H9 (cell line): ENCODE results near the gene KCTD18. TPM values are rescaled to one million over a fixed set of nuclear protein-coding genes. Genes with fewer than 3 reads are reported as not detected.

Experiments
- DNase-seq: peaks from one replicate; pipeline ENCODE4 v3.0.0-alpha.2; 2017
- H2AFZ ChIP-seq: one replicate; pipeline ENCODE4 v1.6.1; 2013; ENCODE audit warnings: mild to moderate bottlenecking, low read length, control low read depth, moderate library complexity
- H2AK5ac ChIP-seq: 2 replicates; pipeline ENCODE4 v1.6.1; 2013; ENCODE audit warnings: low read length, control low read depth, mixed read lengths; ENCODE audit not compliant: insufficient read length
- H2BK120ac ChIP-seq: one replicate; pipeline ENCODE4 v1.6.1; 2013; ENCODE audit warnings: low read depth, mild to moderate bottlenecking, low read length, control low read depth, inconsistent platforms; ENCODE audit not compliant: poor library complexity, severe bottlenecking
- H2BK12ac ChIP-seq: 2 replicates; pipeline ENCODE4 v1.6.1; 2013; ENCODE audit warnings: low read length, control low read depth, mixed read lengths, low read depth; ENCODE audit not compliant: insufficient read length
- H2BK15ac ChIP-seq: 2 replicates; pipeline ENCODE4 v1.6.1; 2013; ENCODE audit warnings: low read depth, low read length, control low read depth
- H2BK20ac ChIP-seq: one replicate; pipeline ENCODE4 v1.6.1; 2013; ENCODE audit warnings: low read depth, mild to moderate bottlenecking, low read length, control low read depth, inconsistent platforms; ENCODE audit not compliant: poor library complexity, severe bottlenecking
- H2BK5ac ChIP-seq: 2 replicates; pipeline ENCODE4 v1.6.1; 2013; ENCODE audit warnings: low read length, control low read depth, mixed read lengths; ENCODE audit not compliant: insufficient read length
- H3K14ac ChIP-seq: 2 replicates; pipeline ENCODE4 v1.6.1; 2013; ENCODE audit warnings: low read length, control low read depth; ENCODE audit not compliant: insufficient read depth
- H3K18ac ChIP-seq: 2 replicates; pipeline ENCODE4 v1.6.1; 2013; ENCODE audit warnings: low read depth, mild to moderate bottlenecking, mixed read lengths, low read length, control low read depth; ENCODE audit not compliant: insufficient read length
- H3K23ac ChIP-seq: 2 replicates; pipeline ENCODE4 v1.6.1; 2013; ENCODE audit warnings: low read length, control low read depth, mixed read lengths, low read depth; ENCODE audit not compliant: insufficient read length
- H3K23me2 ChIP-seq: 2 replicates; pipeline ENCODE4 v1.6.1; 2013; ENCODE audit warnings: low read depth, mild to moderate bottlenecking, mixed read lengths, low read length, control low read depth; ENCODE audit not compliant: insufficient read length, poor library complexity, severe bottlenecking
- H3K27ac ChIP-seq: 2 replicates; pipeline ENCODE4 v1.5.1; 2013; ENCODE audit warnings: low read length, control low read depth, mixed read lengths, low read depth; ENCODE audit not compliant: insufficient read length
- H3K27me3 ChIP-seq: 2 replicates; pipeline ENCODE4 v1.6.1; 2013; ENCODE audit warnings: low read length, control low read depth, inconsistent platforms; ENCODE audit not compliant: insufficient read depth
- H3K4ac ChIP-seq: 2 replicates; pipeline ENCODE4 v1.6.1; 2013; ENCODE audit warnings: low read depth, mild to moderate bottlenecking, control low read depth, inconsistent platforms, low read length, moderate library complexity
- H3K4me1 ChIP-seq: 2 replicates; pipeline ENCODE4 v1.6.1; 2013; ENCODE audit warnings: low read length, control low read depth, inconsistent platforms; ENCODE audit not compliant: insufficient read depth
- H3K4me2 ChIP-seq: 2 replicates; pipeline ENCODE4 v1.6.1; 2013; ENCODE audit warnings: low read length, control low read depth, mixed read lengths; ENCODE audit not compliant: insufficient read length, insufficient read depth
- H3K56ac ChIP-seq: 2 replicates; pipeline ENCODE4 v1.6.1; 2013; ENCODE audit warnings: low read depth, mild to moderate bottlenecking, mixed read lengths, low read length, control low read depth; ENCODE audit not compliant: insufficient read length
- H3K79me1 ChIP-seq: 2 replicates; pipeline ENCODE4 v1.6.1; 2013; ENCODE audit warnings: low read depth, mild to moderate bottlenecking, moderate library complexity, low read length, control low read depth, inconsistent platforms; ENCODE audit not compliant: insufficient read depth, poor library complexity, severe bottlenecking
- H3K79me2 ChIP-seq: 2 replicates; pipeline ENCODE4 v1.6.1; 2013; ENCODE audit warnings: low read length, control low read depth, inconsistent platforms; ENCODE audit not compliant: insufficient read depth
- H3K9ac ChIP-seq: 2 replicates; pipeline ENCODE4 v1.6.1; 2013; ENCODE audit warnings: low read length, control low read depth, mixed read lengths; ENCODE audit not compliant: insufficient read length; ENCODE audit errors: extremely low read depth
- H3K9me3 ChIP-seq: one replicate; pipeline ENCODE4 v1.6.1; 2013; ENCODE audit warnings: low read depth, low read length, inconsistent platforms; ENCODE audit not compliant: control insufficient read depth
- H3T11ph ChIP-seq: one replicate; pipeline ENCODE4 v1.6.1; 2013; ENCODE audit warnings: mild to moderate bottlenecking, low read length, control low read depth, inconsistent platforms
- H4K20me1 ChIP-seq: one replicate; pipeline ENCODE4 v1.6.1; 2013; ENCODE audit not compliant: control insufficient read depth, insufficient read length, insufficient read depth
- H4K5ac ChIP-seq: 2 replicates; pipeline ENCODE4 v1.6.1; 2013; ENCODE audit warnings: low read depth, mild to moderate bottlenecking, mixed read lengths, low read length, control low read depth; ENCODE audit not compliant: insufficient read length
- H4K8ac ChIP-seq: replicated peaks from 2 replicates; pipeline ENCODE4 v1.6.1; 2013; ENCODE audit warnings: low read length, control low read depth, mixed read lengths, low read depth; ENCODE audit not compliant: insufficient read length
- H4K91ac ChIP-seq: 2 replicates; pipeline ENCODE4 v1.6.1; 2013; ENCODE audit warnings: low read depth, mild to moderate bottlenecking, moderate library complexity, mixed read lengths, low read length, control low read depth; ENCODE audit not compliant: insufficient read length
- H3K27ac Mint-ChIP-seq, 3 experiments: 2 replicates in 2 of 3; 3 replicates in 1 of 3; pipeline ENCODE4 v1.8.0; 2020 to 2021; ENCODE audit warnings: mixed read lengths in 3 of 3, mild to moderate bottlenecking in 1 of 3, moderate library complexity in 1 of 3
- H3K27me3 Mint-ChIP-seq: 2 replicates; pipeline ENCODE4 v1.8.0; 2021; ENCODE audit warnings: low read depth, mild to moderate bottlenecking, moderate library complexity, mixed read lengths
- H3K36me3 Mint-ChIP-seq, 3 experiments: 2 replicates in 2 of 3; 3 replicates in 1 of 3; pipeline ENCODE4 v1.8.0; 2020 to 2021; ENCODE audit warnings: low read depth in 3 of 3, mixed read lengths in 3 of 3; ENCODE audit not compliant: insufficient read depth in 1 of 3
- H3K4me1 Mint-ChIP-seq, 2 experiments: 2 replicates each; pipeline ENCODE4 v1.8.0; 2020; ENCODE audit warnings: mixed read lengths in 2 of 2
- H3K4me3 Mint-ChIP-seq, 2 experiments: 2 replicates in 1 of 2; 3 replicates in 1 of 2; pipeline ENCODE4 v1.8.0; 2020 to 2021; ENCODE audit warnings: mild to moderate bottlenecking in 2 of 2, mixed read lengths in 2 of 2, moderate library complexity in 1 of 2
- H3K9me3 Mint-ChIP-seq, 2 experiments: 2 replicates in 1 of 2; 3 replicates in 1 of 2; pipeline ENCODE4 v1.8.0; 2020; ENCODE audit warnings: mild to moderate bottlenecking in 2 of 2, mixed read lengths in 2 of 2, moderate library complexity in 1 of 2
- CTCF ChIP-seq: fragments of 200-600 bp; sonication (generic); conservative IDR thresholded peaks from 3 replicates; pipeline ENCODE4 v1.8.0; 2021; ENCODE audit warnings: antibody characterized with exemption, mild to moderate bottlenecking
- WGBS: extraction: QIAGEN DNeasy Blood & Tissue Kit; methylation state at CpG from one replicate; pipeline ENCODE4 v1.1.7; 2013; ENCODE audit warnings: missing lambda C conversion rate, low lambda C conversion rate, mixed read lengths; ENCODE audit not compliant: insufficient read length; ENCODE audit errors: extremely low coverage; 5-methylcytosine and 5-hydroxymethylcytosine counted together
- total RNA-seq: library from RNA; stranded (reverse); gene quantifications from 2 replicates; pipeline ENCODE4 v1.2.1, GENCODE V29; 2021

Gene KCTD18
- total RNA-seq, 1 experiment from 2014 or later, result 4.9 TPM

DNA sequence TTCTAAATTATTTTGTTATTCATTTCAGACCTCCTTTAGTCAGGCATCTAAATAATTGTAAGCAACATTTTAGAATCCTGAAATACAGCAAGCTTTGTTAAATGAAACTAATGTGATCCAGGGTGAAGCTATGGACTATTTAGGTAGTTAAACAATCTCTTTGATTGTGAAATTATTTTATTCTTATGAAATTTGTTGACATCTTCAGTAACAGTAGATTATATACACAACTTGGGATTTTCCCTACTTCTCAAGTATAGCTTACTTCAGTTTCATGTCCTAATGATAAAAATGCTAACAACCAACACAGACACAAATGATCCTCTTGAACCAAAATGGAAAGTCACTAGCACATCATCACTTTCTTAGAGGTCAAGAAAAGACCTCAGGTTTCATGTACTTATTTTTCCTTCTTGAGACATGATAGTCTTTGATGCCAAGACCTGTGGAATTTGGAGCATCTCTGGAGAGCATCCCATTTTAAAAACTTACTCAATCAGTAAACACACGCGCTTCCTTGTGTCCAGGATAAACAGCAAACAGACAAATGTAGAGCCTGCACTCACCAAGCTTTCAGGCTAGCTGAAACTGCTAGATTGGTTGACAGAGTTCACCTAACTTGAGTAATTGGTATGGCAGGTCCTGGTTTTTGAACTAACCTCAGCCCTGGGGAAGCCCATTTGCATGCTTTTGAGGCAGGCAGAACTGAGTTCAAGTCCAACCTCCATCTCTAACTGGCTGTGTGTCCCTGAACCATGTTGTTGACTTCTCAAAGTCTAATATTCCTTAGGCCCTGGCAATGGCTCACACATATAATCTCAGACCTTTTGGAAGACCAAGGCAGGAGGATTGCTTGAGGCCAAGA, 47.8 kb downstream of the KCTD18 start:
- H3K4me3 Mint-ChIP-seq, result no peak overlapping the region
- H3K79me1 ChIP-seq, result no peaks in the 10 kb centered on the region
- H3K9ac ChIP-seq, result no peak overlapping the region
- WGBS, result no CpG with 5 or more reads among the region's 2 CpGs
- no peak overlapping the region for H3K27ac ChIP-seq
- H3K23ac ChIP-seq, result no peak overlapping the region
- no peak overlapping the region for H2BK5ac ChIP-seq
- H3T11ph ChIP-seq, result no peak overlapping the region
- peaks cover 4 to 35% (median 11%) of the 10 kb centered on the region in 3 experiments; a peak in 6 of 7 replicates for H3K36me3 Mint-ChIP-seq
- H4K5ac ChIP-seq, result no peak overlapping the region
- no peaks in the 10 kb centered on the region for H3K9me3 Mint-ChIP-seq
- no peak overlapping the region for H2BK15ac ChIP-seq
- H3K27me3 ChIP-seq, result no peaks in the 10 kb centered on the region
- no peaks in the 10 kb centered on the region for H4K20me1 ChIP-seq
- no peak overlapping the region for H3K56ac ChIP-seq
- no peak overlapping the region for H2AFZ ChIP-seq
- H3K14ac ChIP-seq, result no peak overlapping the region
- H3K27me3 Mint-ChIP-seq, result no peaks in the 10 kb centered on the region
- no peak overlapping the region for H3K18ac ChIP-seq
- H2BK12ac ChIP-seq, result no peak overlapping the region
- H2AK5ac ChIP-seq, result no peak overlapping the region
- H3K4me1 ChIP-seq, result no peaks in the 10 kb centered on the region
- H3K79me2 ChIP-seq, result no peaks in the 10 kb centered on the region; the same call in 1 of the 2 replicates
- H4K8ac ChIP-seq, result no peak overlapping the region
- no peak for DNase-seq
- H3K4me1 Mint-ChIP-seq, result no peaks in the 10 kb centered on the region
- no peak for TF ChIP-seq CTCF
- H3K23me2 ChIP-seq, result no peaks in the 10 kb centered on the region
- no peak overlapping the region for H3K27ac Mint-ChIP-seq
- H3K4me2 ChIP-seq, result no peak overlapping the region
- H3K4ac ChIP-seq, result no peak overlapping the region
- no peaks in the 10 kb centered on the region for H3K9me3 ChIP-seq
- H2BK20ac ChIP-seq, result no peak overlapping the region
- H2BK120ac ChIP-seq, result no peak overlapping the region
- H4K91ac ChIP-seq, result no peak overlapping the region
